ENCODE data around the gene NPL.
A peak's percentile ranks its signal among the peaks of the same experiment; 100 is the strongest.

NPL gene

GRCh38 chr1:182860658-182861057 lies 71.1 kb downstream of the NPL start:
- Histone ChIP-seq H3K36me3 (ENCODE audit: control insufficient read depth, insufficient read depth, low read length) (peaks cover 17% of the 10 kb centered on the region), H3K4me3 (replicated peaks; ENCODE audit: low read depth, low read length) (no peak overlapping the region), H3K27me3 (replicated peaks; ENCODE audit: control insufficient read depth, insufficient read depth, low read length) (no peaks in the 10 kb centered on the region)
- no peak for TF ChIP-seq CTCF (IDR thresholded peaks at IDR 0.05; ENCODE audit: insufficient read depth, low read length, poor library complexity, severe bottlenecking)
- no peak for DNase-seq (ENCODE audit: extremely low read depth, insufficient read length)

- no peaks in the 10 kb centered on the region for H3K27me3 ChIP-seq (replicated peaks; ENCODE audit: control insufficient read depth, insufficient read depth, low read length)
- peaks cover 17% of the 10 kb centered on the region for H3K36me3 ChIP-seq (ENCODE audit: control insufficient read depth, insufficient read depth, low read length)
- DNase-seq (ENCODE audit: extremely low read depth, insufficient read length), result no peak
- TF ChIP-seq CTCF (IDR thresholded peaks at IDR 0.05; ENCODE audit: insufficient read depth, low read length, poor library complexity, severe bottlenecking), result no peak
- no peak overlapping the region for H3K4me3 ChIP-seq (replicated peaks; ENCODE audit: low read depth, low read length)
Measured at GRCh38 chr1:182861994-182862393, 72.4 kb downstream of the NPL start.

- Histone ChIP-seq H3K27me3 (replicated peaks; ENCODE audit: control insufficient read depth, insufficient read depth, low read length) (no peaks in the 10 kb centered on the region), H3K4me3 (replicated peaks; ENCODE audit: low read depth, low read length) (no peak overlapping the region), H3K36me3 (ENCODE audit: control insufficient read depth, insufficient read depth, low read length) (peaks cover 15% of the 10 kb centered on the region)
- no peak for DNase-seq (ENCODE audit: extremely low read depth, insufficient read length)
- TF ChIP-seq CTCF (IDR thresholded peaks at IDR 0.05; ENCODE audit: insufficient read depth, low read length, poor library complexity, severe bottlenecking), result no peak
Measured at GRCh38 chr1:182862827-182863226, 73.3 kb downstream of the NPL start.

- DNase-seq (ENCODE audit: extremely low read depth, insufficient read length), result no peak
- no peak overlapping the region for H3K4me3 ChIP-seq (replicated peaks; ENCODE audit: low read depth, low read length)
- TF ChIP-seq CTCF (IDR thresholded peaks at IDR 0.05; ENCODE audit: insufficient read depth, low read length, poor library complexity, severe bottlenecking), result no peak
- H3K36me3 ChIP-seq (ENCODE audit: control insufficient read depth, insufficient read depth, low read length), result peaks cover 13% of the 10 kb centered on the region
- H3K27me3 ChIP-seq (replicated peaks; ENCODE audit: control insufficient read depth, insufficient read depth, low read length), result no peaks in the 10 kb centered on the region
Measured at GRCh38 chr1:182863940-182864339, 74.4 kb downstream of the NPL start.

- H3K27me3 ChIP-seq (replicated peaks; ENCODE audit: control insufficient read depth, insufficient read depth, low read length), result no peaks in the 10 kb centered on the region
- TF ChIP-seq CTCF (IDR thresholded peaks at IDR 0.05; ENCODE audit: insufficient read depth, low read length, poor library complexity, severe bottlenecking), result no peak
Measured at GRCh38 chr1:182867861-182868260, 78.3 kb downstream of the NPL start.

GRCh38 chr1:182869241-182869666 lies 79.7 kb downstream of the NPL start:
- Histone ChIP-seq H3K4me3 (replicated peaks; ENCODE audit: low read depth, low read length) (no peak overlapping the region), H3K36me3 (ENCODE audit: control insufficient read depth, insufficient read depth, low read length) (peaks cover 17% of the 10 kb centered on the region), H3K27me3 (replicated peaks; ENCODE audit: control insufficient read depth, insufficient read depth, low read length) (no peaks in the 10 kb centered on the region)
- DNase-seq (ENCODE audit: extremely low read depth, insufficient read length), result peak; percentile 26
- no peak for TF ChIP-seq CTCF (IDR thresholded peaks at IDR 0.05; ENCODE audit: insufficient read depth, low read length, poor library complexity, severe bottlenecking)

More at GRCh38 chr1:182867861-182868260, 78.3 kb downstream of the NPL start:
- H3K36me3 ChIP-seq (ENCODE audit: control insufficient read depth, insufficient read depth, low read length), result peaks cover 12% of the 10 kb centered on the region
- H3K4me3 ChIP-seq (replicated peaks; ENCODE audit: low read depth, low read length), result no peak overlapping the region
- no peak for DNase-seq (ENCODE audit: extremely low read depth, insufficient read length)

Data from GM06990 (cell line).